ENCODE measurements around the gene SOX15. TPM values are rescaled to one million over a fixed set of nuclear protein-coding genes. Genes with fewer than 3 reads are reported as not detected.

SOX15 gene
- polyA plus RNA-seq (2013, experiment 1 of 2), result 18.2 TPM
- 18.4 TPM for polyA plus RNA-seq (2013, experiment 2 of 2)

- Histone ChIP-seq H3K56ac (ENCODE audit: low read length) (peak within 1 kb of the TSS; percentile 93), H2BK15ac (replicated peaks; ENCODE audit: low read depth) (no peak within 1 kb of the TSS), H3K4ac (ENCODE audit: low read depth, low read length) (peak within 1 kb of the TSS; percentile 56), H4K5ac (ENCODE audit: low read length) (peak within 1 kb of the TSS; percentile 56), H3K79me2 (ENCODE audit: control insufficient read depth, insufficient read depth, low read length) (peaks cover 1% of the 10 kb centered on the region), H2AK5ac (ENCODE audit: low read length) (peak within 1 kb of the TSS; percentile 45), H3K79me1 (ENCODE audit: low read length) (no peaks in the 10 kb centered on the region), H3K36me3 (ENCODE audit: control insufficient read depth, insufficient read depth, low read length) (peaks cover 3% of the 10 kb centered on the region), H3K27ac (ENCODE audit: low read depth, low read length) (peak within 1 kb of the TSS; percentile 89), H3K27me3 (ENCODE audit: insufficient read depth, low read length, poor library complexity) (no peaks in the 10 kb centered on the region), H3K4me3 (ENCODE audit: low read length) (peak within 1 kb of the TSS; percentile 60), H4K8ac (ENCODE audit: low read depth, low read length) (no peak within 1 kb of the TSS), H3K4me2 (ENCODE audit: low read length) (peak within 1 kb of the TSS; percentile 97), H3K23ac (ENCODE audit: low read length) (peak within 1 kb of the TSS; percentile 89), H2BK5ac (ENCODE audit: low read length) (no peak within 1 kb of the TSS), H2BK120ac (ENCODE audit: low read depth, low read length) (no peak within 1 kb of the TSS), H3K18ac (ENCODE audit: low read length) (peak within 1 kb of the TSS; percentile 78), H3K4me1 (ENCODE audit: control insufficient read depth, low read depth, low read length) (peaks cover 3% of the 10 kb centered on the region), H3K9ac (ENCODE audit: low read length) (peak within 1 kb of the TSS; percentile 93)
- DNase-seq, result peak; percentile 89
- WGBS (ENCODE audit: extremely low coverage, insufficient coverage, low lambda C conversion rate), result no CpG with 5 or more reads among the region's 24 CpGs
Observed at GRCh38 chr17:7589891-7590691, at the start of gene SOX15. Gene SOX15, minus strand, starts transcription at chr17:7590094. Its CDS starts 418 bp downstream, at chr17:7589676.

DNA sequence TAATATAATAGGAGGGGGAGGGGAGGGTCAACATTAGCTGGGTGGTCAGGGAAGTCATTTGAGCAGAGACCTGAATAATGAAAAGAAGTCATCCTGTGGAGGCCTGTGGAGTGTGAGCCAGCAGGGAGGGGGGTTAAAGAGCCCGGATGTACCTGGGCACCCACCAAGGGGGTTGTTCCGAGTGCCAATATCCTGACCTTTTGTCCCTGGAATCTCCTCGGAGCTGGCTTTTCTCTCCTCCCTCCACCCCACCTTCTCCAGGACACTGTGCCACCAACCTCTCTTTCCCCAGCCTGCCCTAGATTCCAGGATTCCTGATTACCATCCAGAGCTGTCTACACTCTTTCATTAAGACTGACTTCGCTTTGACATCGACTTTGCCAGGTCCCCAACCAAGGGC, 46.3 kb upstream of the SOX15 start:
- Histone ChIP-seq H3K4me2 (ENCODE audit: low read length) (no peak overlapping the region), H3K9ac (ENCODE audit: low read length) (no peak overlapping the region), H3K4me1 (ENCODE audit: control insufficient read depth, low read depth, low read length) (no peaks in the 10 kb centered on the region), H3K36me3 (ENCODE audit: control insufficient read depth, insufficient read depth, low read length) (no peaks in the 10 kb centered on the region), H3K27ac (ENCODE audit: low read depth, low read length) (no peak overlapping the region), H2BK5ac (ENCODE audit: low read length) (no peak overlapping the region), H3K4ac (ENCODE audit: low read depth, low read length) (no peak overlapping the region), H3K79me2 (ENCODE audit: control insufficient read depth, insufficient read depth, low read length) (no peaks in the 10 kb centered on the region), H3K4me3 (ENCODE audit: low read length) (no peak overlapping the region), H3K23ac (ENCODE audit: low read length) (no peak overlapping the region), H3K27me3 (ENCODE audit: insufficient read depth, low read length, poor library complexity) (no peaks in the 10 kb centered on the region), H4K5ac (ENCODE audit: low read length) (no peak overlapping the region), H3K79me1 (ENCODE audit: low read length) (no peaks in the 10 kb centered on the region), H3K18ac (ENCODE audit: low read length) (no peak overlapping the region), H3K56ac (ENCODE audit: low read length) (peak overlapping the region; percentile 47), H4K8ac (ENCODE audit: low read depth, low read length) (no peak overlapping the region), H2BK15ac (replicated peaks; ENCODE audit: low read depth) (no peak overlapping the region), H2BK120ac (ENCODE audit: low read depth, low read length) (no peak overlapping the region), H2AK5ac (ENCODE audit: low read length) (no peak overlapping the region)
- no CpG with 5 or more reads among the region's 5 CpGs for WGBS (ENCODE audit: extremely low coverage, insufficient coverage, low lambda C conversion rate)
- DNase-seq, result no peak

DNA sequence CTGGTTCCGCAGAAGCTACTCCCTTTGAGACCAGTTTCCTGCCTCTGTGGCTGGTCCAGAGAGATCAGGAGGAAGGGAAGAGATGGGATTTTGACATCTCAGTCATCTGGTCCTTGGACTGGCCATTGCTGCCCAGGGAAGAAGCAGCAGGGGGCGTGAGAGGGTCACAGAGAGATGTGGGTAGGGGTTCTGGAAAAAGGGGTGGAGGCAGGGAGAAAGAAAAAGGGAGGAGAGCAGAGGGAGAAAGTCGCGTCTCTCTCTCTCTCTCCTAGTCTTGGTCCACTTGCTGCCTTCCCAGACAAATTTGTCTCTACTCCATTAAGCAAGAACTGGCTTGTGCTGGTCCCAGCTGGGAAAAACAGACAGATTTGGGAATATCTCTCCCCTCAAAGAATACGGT, 44.5 kb upstream of the SOX15 start:
- no peaks in the 10 kb centered on the region for H3K36me3 ChIP-seq (ENCODE audit: control insufficient read depth, insufficient read depth, low read length)
- H3K79me1 ChIP-seq (ENCODE audit: low read length), result no peaks in the 10 kb centered on the region
- H3K27me3 ChIP-seq (ENCODE audit: insufficient read depth, low read length, poor library complexity), result no peaks in the 10 kb centered on the region
- H3K18ac ChIP-seq (ENCODE audit: low read length), result no peak overlapping the region
- H3K9ac ChIP-seq (ENCODE audit: low read length), result no peak overlapping the region
- H3K4me1 ChIP-seq (ENCODE audit: control insufficient read depth, low read depth, low read length), result no peaks in the 10 kb centered on the region
- H4K8ac ChIP-seq (ENCODE audit: low read depth, low read length), result no peak overlapping the region
- H3K4me2 ChIP-seq (ENCODE audit: low read length), result no peak overlapping the region
- no peak overlapping the region for H2BK5ac ChIP-seq (ENCODE audit: low read length)
- H4K5ac ChIP-seq (ENCODE audit: low read length), result no peak overlapping the region
- no peak overlapping the region for H2BK15ac ChIP-seq (replicated peaks; ENCODE audit: low read depth)
- H3K79me2 ChIP-seq (ENCODE audit: control insufficient read depth, insufficient read depth, low read length), result no peaks in the 10 kb centered on the region
- no peak overlapping the region for H3K4ac ChIP-seq (ENCODE audit: low read depth, low read length)
- DNase-seq, result peak; percentile 83
- no peak overlapping the region for H2AK5ac ChIP-seq (ENCODE audit: low read length)
- no peak overlapping the region for H3K4me3 ChIP-seq (ENCODE audit: low read length)
- no peak overlapping the region for H3K23ac ChIP-seq (ENCODE audit: low read length)
- no peak overlapping the region for H3K27ac ChIP-seq (ENCODE audit: low read depth, low read length)
- peak overlapping the region; percentile 28 for H3K56ac ChIP-seq (ENCODE audit: low read length)
- no CpG with 5 or more reads among the region's 5 CpGs for WGBS (ENCODE audit: extremely low coverage, insufficient coverage, low lambda C conversion rate)
- H2BK120ac ChIP-seq (ENCODE audit: low read depth, low read length), result no peak overlapping the region

- Histone ChIP-seq H4K8ac (ENCODE audit: low read depth, low read length) (no peak overlapping the region), H3K56ac (ENCODE audit: low read length) (no peak overlapping the region), H3K27ac (ENCODE audit: low read depth, low read length) (no peak overlapping the region), H3K4me2 (ENCODE audit: low read length) (no peak overlapping the region), H2BK5ac (ENCODE audit: low read length) (no peak overlapping the region), H3K9ac (ENCODE audit: low read length) (peak overlapping the region; percentile 41), H3K18ac (ENCODE audit: low read length) (no peak overlapping the region), H3K36me3 (ENCODE audit: control insufficient read depth, insufficient read depth, low read length) (no peaks in the 10 kb centered on the region), H3K79me1 (ENCODE audit: low read length) (no peaks in the 10 kb centered on the region), H2BK120ac (ENCODE audit: low read depth, low read length) (no peak overlapping the region), H3K79me2 (ENCODE audit: control insufficient read depth, insufficient read depth, low read length) (no peaks in the 10 kb centered on the region), H3K4me1 (ENCODE audit: control insufficient read depth, low read depth, low read length) (no peaks in the 10 kb centered on the region), H3K27me3 (ENCODE audit: insufficient read depth, low read length, poor library complexity) (no peaks in the 10 kb centered on the region), H2BK15ac (replicated peaks; ENCODE audit: low read depth) (no peak overlapping the region), H3K4ac (ENCODE audit: low read depth, low read length) (no peak overlapping the region), H3K23ac (ENCODE audit: low read length) (no peak overlapping the region), H3K4me3 (ENCODE audit: low read length) (no peak overlapping the region), H4K5ac (ENCODE audit: low read length) (no peak overlapping the region), H2AK5ac (ENCODE audit: low read length) (no peak overlapping the region)
- no CpG with 5 or more reads among the region's 2 CpGs for WGBS (ENCODE audit: extremely low coverage, insufficient coverage, low lambda C conversion rate)
- peak; percentile 32 for DNase-seq
Observed at GRCh38 chr17:7633093-7633492, 43.2 kb upstream of the SOX15 start.

DNA sequence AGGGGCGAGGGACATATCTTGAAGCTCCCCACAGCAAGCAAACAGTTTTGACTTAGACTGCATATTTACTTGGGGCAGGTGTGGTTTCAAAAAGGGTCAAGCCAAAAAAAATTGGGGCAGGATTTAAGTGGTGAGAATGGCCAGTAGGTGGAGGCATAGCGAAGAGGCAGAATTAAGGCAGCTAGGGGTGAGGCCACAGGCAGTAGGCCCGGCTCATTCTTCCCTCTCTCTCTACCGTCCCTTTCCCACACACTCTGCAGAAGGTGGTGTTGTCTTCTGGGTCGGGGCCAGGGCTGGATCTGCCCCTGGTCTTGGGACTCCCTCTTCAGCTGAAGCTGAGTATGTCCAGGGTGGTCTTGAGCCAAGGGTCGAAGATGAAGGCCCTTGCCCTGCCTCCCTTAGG, 42.6 kb upstream of the SOX15 start:
- peak; percentile 81 for DNase-seq

More for the DNA sequence above, 42.6 kb upstream of the SOX15 start:
- Histone ChIP-seq H2AK5ac (ENCODE audit: low read length) (no peak overlapping the region), H3K9ac (ENCODE audit: low read length) (peak overlapping the region; percentile 41), H3K4me2 (ENCODE audit: low read length) (no peak overlapping the region), H3K27ac (ENCODE audit: low read depth, low read length) (no peak overlapping the region), H3K4me3 (ENCODE audit: low read length) (no peak overlapping the region), H3K4me1 (ENCODE audit: control insufficient read depth, low read depth, low read length) (no peaks in the 10 kb centered on the region), H4K5ac (ENCODE audit: low read length) (no peak overlapping the region), H3K79me2 (ENCODE audit: control insufficient read depth, insufficient read depth, low read length) (no peaks in the 10 kb centered on the region), H3K23ac (ENCODE audit: low read length) (no peak overlapping the region), H3K27me3 (ENCODE audit: insufficient read depth, low read length, poor library complexity) (no peaks in the 10 kb centered on the region), H3K4ac (ENCODE audit: low read depth, low read length) (no peak overlapping the region), H3K18ac (ENCODE audit: low read length) (no peak overlapping the region), H2BK5ac (ENCODE audit: low read length) (no peak overlapping the region), H4K8ac (ENCODE audit: low read depth, low read length) (no peak overlapping the region), H2BK15ac (replicated peaks; ENCODE audit: low read depth) (no peak overlapping the region), H3K79me1 (ENCODE audit: low read length) (no peaks in the 10 kb centered on the region), H3K36me3 (ENCODE audit: control insufficient read depth, insufficient read depth, low read length) (no peaks in the 10 kb centered on the region), H3K56ac (ENCODE audit: low read length) (peak overlapping the region; percentile 77), H2BK120ac (ENCODE audit: low read depth, low read length) (no peak overlapping the region)
- WGBS (ENCODE audit: extremely low coverage, insufficient coverage, low lambda C conversion rate), result no CpG with 5 or more reads among the region's 6 CpGs
